ENCODE results near the gene SDHD. TPM values are rescaled to one million over a fixed set of nuclear protein-coding genes. Genes with fewer than 3 reads are reported as not detected.

The SDHD gene
- total RNA-seq, 2 experiments from 2014 or later: 100 to 101 TPM

DNA sequence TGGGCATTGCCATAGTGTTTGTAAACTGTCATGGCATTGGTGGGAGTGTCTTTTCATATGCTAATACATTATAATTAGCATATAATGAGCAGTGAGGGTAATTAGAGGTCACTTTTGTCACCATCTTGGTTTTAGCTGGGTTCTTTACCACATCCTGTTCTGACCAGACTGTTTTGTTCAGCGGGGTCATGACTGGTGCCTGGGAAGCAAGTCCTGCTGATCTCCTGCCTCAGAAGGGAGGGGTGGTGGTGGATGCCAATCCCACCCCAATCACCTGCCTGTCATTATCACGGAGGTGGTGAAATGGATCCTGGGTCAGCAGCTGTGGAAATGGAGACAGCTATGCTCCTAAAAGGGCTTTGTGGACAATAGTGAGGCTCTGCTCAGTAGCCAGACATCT lies 46.1 kb downstream of the SDHD start:
- Mint-ChIP-seq H3K27ac (no peak overlapping the region), H3K4me3 (no peak overlapping the region), H3K36me3 (ENCODE audit: low read depth) (no peaks in the 10 kb centered on the region), H3K27me3 (no peaks in the 10 kb centered on the region), H3K4me1 (ENCODE audit: low read depth) (no peaks in the 10 kb centered on the region), H3K9me3 (no peaks in the 10 kb centered on the region)
- intact Hi-C loops (cut with micrococcal nuclease): no loop called here
- no peak for ATAC-seq
- DNase-seq: no peak
- ChIA-PET POLR2A (no interaction called here), CTCF (no interaction called here)
- TF ChIP-seq, protein P1, sequence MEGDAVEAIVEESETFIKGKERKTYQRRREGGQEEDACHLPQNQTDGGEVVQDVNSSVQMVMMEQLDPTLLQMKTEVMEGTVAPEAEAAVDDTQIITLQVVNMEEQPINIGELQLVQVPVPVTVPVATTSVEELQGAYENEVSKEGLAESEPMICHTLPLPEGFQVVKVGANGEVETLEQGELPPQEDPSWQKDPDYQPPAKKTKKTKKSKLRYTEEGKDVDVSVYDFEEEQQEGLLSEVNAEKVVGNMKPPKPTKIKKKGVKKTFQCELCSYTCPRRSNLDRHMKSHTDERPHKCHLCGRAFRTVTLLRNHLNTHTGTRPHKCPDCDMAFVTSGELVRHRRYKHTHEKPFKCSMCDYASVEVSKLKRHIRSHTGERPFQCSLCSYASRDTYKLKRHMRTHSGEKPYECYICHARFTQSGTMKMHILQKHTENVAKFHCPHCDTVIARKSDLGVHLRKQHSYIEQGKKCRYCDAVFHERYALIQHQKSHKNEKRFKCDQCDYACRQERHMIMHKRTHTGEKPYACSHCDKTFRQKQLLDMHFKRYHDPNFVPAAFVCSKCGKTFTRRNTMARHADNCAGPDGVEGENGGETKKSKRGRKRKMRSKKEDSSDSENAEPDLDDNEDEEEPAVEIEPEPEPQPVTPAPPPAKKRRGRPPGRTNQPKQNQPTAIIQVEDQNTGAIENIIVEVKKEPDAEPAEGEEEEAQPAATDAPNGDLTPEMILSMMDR (IDR thresholded peaks at IDR 0.05): no peak

DNA sequence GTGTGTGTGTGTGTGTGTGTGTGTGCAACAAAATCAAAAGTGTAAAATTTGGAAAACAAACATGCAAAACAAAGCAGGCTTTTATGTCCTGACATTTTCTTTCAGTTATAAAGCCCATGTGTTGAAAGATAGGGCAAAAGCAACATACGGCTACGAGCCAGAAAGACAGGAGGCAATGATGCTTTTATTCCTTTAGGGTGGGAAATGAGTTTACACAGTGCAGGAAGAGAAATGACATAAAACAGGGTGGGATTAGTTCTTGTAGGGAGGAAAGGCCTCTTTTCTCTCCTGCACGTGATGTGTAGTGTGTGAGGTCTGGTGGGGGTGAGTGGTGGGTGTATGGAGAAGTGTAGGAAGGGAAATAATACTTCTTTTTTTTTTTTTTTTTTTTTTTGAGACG lies 47.8 kb downstream of the SDHD start:
- H3K27ac Mint-ChIP-seq: no peak overlapping the region
- ATAC-seq: no peak
- POLR2A ChIA-PET: no interaction called here
- H3K27me3 Mint-ChIP-seq: no peaks in the 10 kb centered on the region
- no peaks in the 10 kb centered on the region for H3K36me3 Mint-ChIP-seq (ENCODE audit: low read depth)
- TF ChIP-seq, protein P1 (IDR thresholded peaks at IDR 0.05): no peak
- H3K4me3 Mint-ChIP-seq: no peak overlapping the region
- no peaks in the 10 kb centered on the region for H3K9me3 Mint-ChIP-seq
- no peaks in the 10 kb centered on the region for H3K4me1 Mint-ChIP-seq (ENCODE audit: low read depth)
- intact Hi-C loops (cut with micrococcal nuclease): no loop called here
- CTCF ChIA-PET: no interaction called here
- no peak for DNase-seq

DNA sequence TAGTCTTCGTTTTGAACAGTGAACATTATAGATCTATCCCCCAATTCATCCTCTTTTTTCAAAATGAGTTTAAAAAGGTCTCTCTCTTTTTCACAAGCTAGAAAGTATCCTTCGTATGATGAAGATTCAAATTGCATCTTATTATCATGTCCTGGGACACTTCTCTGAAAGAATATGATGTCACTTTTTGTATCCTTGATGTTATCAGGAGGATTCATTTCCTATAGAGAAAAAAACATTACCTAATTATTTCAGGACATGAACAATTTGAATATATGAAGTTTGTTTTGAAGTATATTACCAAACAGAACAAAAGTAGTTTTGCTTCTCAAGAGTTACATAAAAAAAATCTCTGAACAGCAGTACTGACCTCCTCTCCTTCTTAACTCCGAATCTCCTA lies 56.9 kb downstream of the SDHD start:
- Mint-ChIP-seq H3K27ac (no peak overlapping the region), H3K36me3 (ENCODE audit: low read depth) (no peaks in the 10 kb centered on the region), H3K4me3 (no peak overlapping the region), H3K9me3 (peaks cover 5% of the 10 kb centered on the region), H3K4me1 (ENCODE audit: low read depth) (no peaks in the 10 kb centered on the region), H3K27me3 (peaks cover 2% of the 10 kb centered on the region)
- POLR2A ChIA-PET: no interaction called here
- ATAC-seq (no peak), DNase-seq (no peak)
- TF ChIP-seq, protein P1 (IDR thresholded peaks at IDR 0.05): no peak
- intact Hi-C loops (cut with micrococcal nuclease): no loop called here
- CTCF ChIA-PET: interaction anchor here (1.6 kb wide), 1 partner anchor 30 kb away, joined by 3 read pairs; no protein-coding TSS in a partner anchor

Other genes with a start within 250 kb of the SDHD start
- 10 to 100 TPM; 32.0 to 36.6 TPM for gene ALG9, start 215.3 kb upstream of the SDHD start, total RNA-seq
- gene FDXACB1, start 207.7 kb upstream of the SDHD start, total RNA-seq: 1 to 10 TPM; 6.9 to 7.1 TPM
- 10 to 100 TPM; 38.6 to 39.1 TPM for gene CFAP68, start 207.3 kb upstream of the SDHD start, total RNA-seq
- gene CRYAB, start 175.1 kb upstream of the SDHD start, total RNA-seq: not detected
- gene HSPB2, start 174.1 kb upstream of the SDHD start, total RNA-seq: not detected
- gene C11orf52, start 168.0 kb upstream of the SDHD start, total RNA-seq: not detected
- 1 to 10 TPM; 9.1 to 9.4 TPM for gene DIXDC1, start 149.5 kb upstream of the SDHD start, total RNA-seq
- 10 to 100 TPM; 50.3 to 51.4 TPM for gene DLAT, start 61.5 kb upstream of the SDHD start, total RNA-seq
- under 1 TPM; 0.61 to 0.67 TPM for gene PIH1D2, start 12.9 kb upstream of the SDHD start, total RNA-seq
- gene NKAPD1, start 12.6 kb upstream of the SDHD start, total RNA-seq: 10 to 100 TPM; 20.8 to 22.6 TPM
- 10 to 100 TPM; 52.9 to 54.1 TPM for gene TIMM8B, start 117 bp upstream of the SDHD start, total RNA-seq
- gene IL18, start 77.2 kb downstream of the SDHD start, total RNA-seq: not detected
- not detected for gene TEX12, start 80.5 kb downstream of the SDHD start, total RNA-seq
- 1 to 10 TPM in 1 of 2 experiments, under 1 TPM in 1; 0.97 to 1.4 TPM for gene BCO2, start 88.6 kb downstream of the SDHD start, total RNA-seq
- gene PTS, start 139.6 kb downstream of the SDHD start, total RNA-seq: 10 to 100 TPM; 22.6 to 24.9 TPM
- gene PLET1, start 174.0 kb downstream of the SDHD start, total RNA-seq: not detected

Data from activated CD8-positive, alpha-beta T cell treated with anti-CD3 and anti-CD28 coated beads for 36 hours (primary cell).